BE2C (cell line): ENCODE data around the gene KAZN.

Source experiments
- DNase-seq: peaks from one replicate; pipeline ENCODE4 v3.0.0-alpha.2; 2020
- H3K27me3 ChIP-seq: fragments of 250-450 bp; sonication (Bioruptor Pico); 2 replicates; pipeline ENCODE4 v1.5.1; 2020; ENCODE audit warnings: mild to moderate bottlenecking
- H3K36me3 ChIP-seq: fragments of 250-450 bp; sonication (Bioruptor Pico); 2 replicates; pipeline ENCODE4 v1.5.1; 2020; ENCODE audit warnings: mild to moderate bottlenecking
- H3K4me1 ChIP-seq: fragments of 250-450 bp; sonication (Bioruptor Pico); 2 replicates; pipeline ENCODE4 v1.5.1; 2020
- H3K4me3 ChIP-seq: 2 replicates; pipeline ENCODE4 v1.5.1; 2011; ENCODE audit warnings: low read depth, low read length
- H3K9me3 ChIP-seq: fragments of 250-450 bp; sonication (Bioruptor Pico); 2 replicates; pipeline ENCODE4 v1.5.1; 2020
- TF ChIP-seq, protein P1 (sequence below): IDR thresholded peaks from 2 replicates; pipeline ENCODE4 v1.5.1; 2012; ENCODE audit warnings: mild to moderate bottlenecking, low read depth, low read length

KAZN gene

DNA sequence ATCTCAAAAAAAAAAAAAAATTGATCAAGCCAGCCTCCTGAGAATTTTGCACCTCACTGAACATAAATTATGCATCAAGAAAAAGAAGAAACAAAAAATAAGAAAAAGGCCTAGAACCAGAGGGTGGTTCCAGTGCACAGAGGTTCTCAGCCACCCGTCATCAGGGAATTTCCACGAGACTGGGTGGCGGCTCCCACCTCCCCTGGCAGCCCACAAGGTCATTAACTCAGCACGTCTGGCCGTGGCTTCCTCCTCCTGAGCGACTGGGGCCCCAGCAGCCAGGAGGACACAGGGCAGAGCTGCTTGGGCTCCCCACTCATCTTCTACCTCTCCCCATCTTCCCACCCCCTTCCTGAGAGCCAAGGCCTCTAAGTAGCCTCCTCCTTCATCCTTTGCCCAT is 539.3 kb downstream of the KAZN start:
- H3K36me3 ChIP-seq, result no peaks in the 10 kb centered on the region
- H3K27me3 ChIP-seq, result no peaks in the 10 kb centered on the region
- H3K4me1 ChIP-seq, result peaks cover 8% of the 10 kb centered on the region
- H3K4me3 ChIP-seq, result no peak overlapping the region
- no peak for DNase-seq
- H3K9me3 ChIP-seq, result no peaks in the 10 kb centered on the region
- TF ChIP-seq, protein P1, sequence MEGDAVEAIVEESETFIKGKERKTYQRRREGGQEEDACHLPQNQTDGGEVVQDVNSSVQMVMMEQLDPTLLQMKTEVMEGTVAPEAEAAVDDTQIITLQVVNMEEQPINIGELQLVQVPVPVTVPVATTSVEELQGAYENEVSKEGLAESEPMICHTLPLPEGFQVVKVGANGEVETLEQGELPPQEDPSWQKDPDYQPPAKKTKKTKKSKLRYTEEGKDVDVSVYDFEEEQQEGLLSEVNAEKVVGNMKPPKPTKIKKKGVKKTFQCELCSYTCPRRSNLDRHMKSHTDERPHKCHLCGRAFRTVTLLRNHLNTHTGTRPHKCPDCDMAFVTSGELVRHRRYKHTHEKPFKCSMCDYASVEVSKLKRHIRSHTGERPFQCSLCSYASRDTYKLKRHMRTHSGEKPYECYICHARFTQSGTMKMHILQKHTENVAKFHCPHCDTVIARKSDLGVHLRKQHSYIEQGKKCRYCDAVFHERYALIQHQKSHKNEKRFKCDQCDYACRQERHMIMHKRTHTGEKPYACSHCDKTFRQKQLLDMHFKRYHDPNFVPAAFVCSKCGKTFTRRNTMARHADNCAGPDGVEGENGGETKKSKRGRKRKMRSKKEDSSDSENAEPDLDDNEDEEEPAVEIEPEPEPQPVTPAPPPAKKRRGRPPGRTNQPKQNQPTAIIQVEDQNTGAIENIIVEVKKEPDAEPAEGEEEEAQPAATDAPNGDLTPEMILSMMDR, result no peak

DNA sequence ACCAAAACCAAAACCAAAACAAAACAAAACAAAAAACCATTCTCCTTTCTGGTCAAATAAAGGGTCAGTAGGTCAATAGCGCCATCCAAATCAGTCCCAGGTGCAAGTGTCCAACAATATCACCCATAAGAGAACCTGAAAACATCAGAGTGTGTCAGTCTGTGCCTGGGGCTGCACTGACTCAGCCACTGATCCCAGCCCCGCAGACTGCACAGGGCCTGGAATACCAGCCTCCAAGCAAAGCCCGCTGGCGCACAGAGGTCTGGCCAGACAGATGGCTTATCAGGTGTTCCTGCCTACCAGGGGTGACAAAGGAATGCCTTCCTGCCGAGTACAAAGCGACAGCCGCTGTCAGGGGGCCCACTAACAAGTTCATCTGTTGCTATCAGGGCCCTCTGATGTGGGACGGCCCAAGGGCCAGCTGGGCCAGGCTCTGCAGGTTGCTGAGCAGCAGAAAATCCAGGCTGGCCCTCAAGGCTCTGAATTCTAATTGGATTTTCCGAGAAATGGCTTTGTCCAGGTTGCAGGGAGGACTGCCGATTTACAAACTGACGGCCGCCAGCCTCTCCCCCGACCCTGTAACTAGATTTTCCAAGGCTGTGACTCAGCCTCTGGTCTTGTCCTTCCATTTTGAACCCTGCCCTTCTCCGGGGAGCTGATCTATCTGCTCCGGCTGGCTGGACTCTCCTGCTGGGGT is 541.3 kb downstream of the KAZN start:
- no peak overlapping the region; the same call in 1 of the 2 replicates for H3K4me3 ChIP-seq
- peaks cover 8% of the 10 kb centered on the region for H3K4me1 ChIP-seq
- H3K36me3 ChIP-seq, result no peaks in the 10 kb centered on the region
- no peaks in the 10 kb centered on the region for H3K27me3 ChIP-seq
- no peaks in the 10 kb centered on the region for H3K9me3 ChIP-seq
- TF ChIP-seq, protein P1, result no peak
- peak; percentile 88 for DNase-seq

DNA sequence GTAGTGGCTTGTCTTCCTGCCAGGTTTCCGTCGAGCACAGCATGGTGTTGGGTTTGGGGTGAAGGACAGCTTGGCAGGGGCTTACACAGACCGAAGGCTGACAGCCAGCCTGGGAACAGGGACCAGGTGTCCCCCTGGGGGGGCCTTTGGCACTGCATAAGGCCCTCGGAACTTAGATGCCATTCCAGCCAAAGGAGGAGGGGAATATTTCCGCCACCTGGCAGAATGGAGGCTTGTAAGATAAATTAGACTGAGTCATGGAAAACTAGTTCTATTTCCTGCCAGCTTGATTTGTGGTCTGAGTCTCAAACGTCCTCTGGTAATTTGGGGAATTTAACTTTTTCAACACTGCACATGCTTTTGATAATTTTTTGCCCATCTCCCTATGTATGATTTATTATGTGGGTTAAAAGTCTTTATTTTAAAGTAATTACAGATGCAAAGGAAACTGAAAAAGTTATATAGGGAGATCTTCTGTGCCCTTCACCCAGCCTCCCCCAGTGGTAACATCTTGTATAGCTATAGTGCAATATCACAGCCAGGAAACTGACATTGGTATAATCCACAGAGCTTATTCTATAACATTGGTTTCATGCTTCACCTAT is 543.6 kb downstream of the KAZN start:
- TF ChIP-seq, protein P1, result no peak
- H3K9me3 ChIP-seq, result no peaks in the 10 kb centered on the region
- DNase-seq, result no peak
- no peak overlapping the region for H3K4me3 ChIP-seq
- H3K4me1 ChIP-seq, result peaks cover 8% of the 10 kb centered on the region
- no peaks in the 10 kb centered on the region for H3K27me3 ChIP-seq
- no peaks in the 10 kb centered on the region for H3K36me3 ChIP-seq

DNA sequence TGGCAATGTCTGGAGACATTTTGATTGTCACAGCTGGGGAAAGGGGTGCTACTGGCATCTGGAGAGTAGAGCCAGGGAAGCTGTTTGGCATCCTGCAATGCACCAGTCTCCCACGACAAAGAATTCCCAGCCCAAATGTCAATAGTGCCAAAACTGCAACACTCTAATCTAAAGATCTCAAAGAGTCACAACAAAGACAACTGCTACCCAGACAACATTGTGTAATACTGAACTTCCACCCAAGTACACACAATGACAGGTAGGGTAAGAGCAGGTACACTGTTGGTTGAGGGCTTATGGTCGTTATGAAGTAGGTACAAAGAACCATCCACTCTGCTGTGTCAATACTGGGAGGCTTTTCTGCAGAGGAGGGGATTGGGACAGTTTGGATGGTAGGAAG is 546.8 kb downstream of the KAZN start:
- Histone ChIP-seq H3K4me1 (peaks cover 7% of the 10 kb centered on the region), H3K27me3 (no peaks in the 10 kb centered on the region), H3K9me3 (no peaks in the 10 kb centered on the region), H3K4me3 (no peak overlapping the region), H3K36me3 (no peaks in the 10 kb centered on the region)
- no peak for DNase-seq
- TF ChIP-seq, protein P1, result no peak

DNA sequence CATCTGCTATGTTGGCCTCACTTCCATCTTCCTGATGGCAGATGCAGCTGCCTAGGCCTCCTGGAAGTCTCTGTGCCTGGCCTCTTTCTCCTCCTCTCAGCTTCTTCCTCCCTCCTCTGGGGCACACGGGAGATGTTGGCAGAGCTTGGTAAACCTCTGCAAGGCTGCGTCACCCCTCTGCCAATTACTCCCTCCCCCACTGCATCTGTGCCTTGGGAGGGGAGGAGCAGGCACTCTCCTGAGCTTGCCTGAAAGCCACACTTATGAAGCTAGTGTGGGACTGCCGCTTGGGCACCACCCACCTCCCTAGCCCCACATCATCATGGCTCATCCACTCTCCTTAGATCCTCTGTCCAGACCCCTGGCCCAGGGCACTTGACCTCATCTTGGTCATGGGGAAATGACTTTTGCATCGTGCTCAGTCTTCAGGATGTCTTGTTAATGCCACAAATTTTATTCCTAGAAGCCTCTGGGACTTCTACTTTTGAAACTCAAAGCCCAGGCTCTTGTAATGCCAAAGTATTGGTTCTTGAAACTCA is 547.7 kb downstream of the KAZN start:
- peaks cover 8% of the 10 kb centered on the region for H3K4me1 ChIP-seq

More for the DNA sequence above, 547.7 kb downstream of the KAZN start:
- Histone ChIP-seq H3K9me3 (no peaks in the 10 kb centered on the region), H3K27me3 (no peaks in the 10 kb centered on the region), H3K36me3 (no peaks in the 10 kb centered on the region), H3K4me3 (no peak overlapping the region)
- TF ChIP-seq, protein P1, result no peak
- no peak for DNase-seq
